AG04450 (cell line): ENCODE results near the gene NCDN. TPM values are rescaled to one million over a fixed set of nuclear protein-coding genes. Genes with fewer than 3 reads are reported as not detected.

Experiments used
- CTCF ChIA-PET: fragments of 300-600, 350-600 bp; formaldehyde crosslinking; extraction: SDS; loops from one replicate; lab custom pipeline; 2022; ENCODE audit warnings: antibody characterized with exemption, inconsistent platforms; lab: Charles Lee
- POLR2A ChIA-PET: fragments of 350-600 bp; formaldehyde crosslinking; extraction: SDS; loops from one replicate; lab custom pipeline; 2021; ENCODE audit warnings: antibody characterized with exemption, inconsistent platforms; lab: Yijun Ruan, JAX
- DNase-seq: peaks from one replicate; pipeline ENCODE4 v3.0.0-alpha.2; 2011; ENCODE audit warnings: low read depth, low spot score
- H3K27ac ChIP-seq: one replicate; pipeline ENCODE4 v1.5.1; 2012; ENCODE audit warnings: low read depth, low read length, control low read depth
- H3K27me3 ChIP-seq: one replicate; pipeline ENCODE4 v1.6.0; 2012; ENCODE audit warnings: low read length; ENCODE audit not compliant: control insufficient read depth, insufficient read depth
- H3K4me3 ChIP-seq: 2 replicates; pipeline ENCODE4 v1.5.1; 2011; ENCODE audit warnings: mild to moderate bottlenecking, low read depth, low read length, control low read depth
- H3K9me3 ChIP-seq: 2 replicates; pipeline ENCODE4 v1.5.1; 2012; ENCODE audit warnings: low read length; ENCODE audit not compliant: control insufficient read depth, insufficient read depth
- polyA plus RNA-seq: library from polyadenylated mRNA; depleted of rRNA; stranded (reverse); fragments of >200 nt; gene quantifications from 2 replicates; pipeline ENCODE4 v1.2.3, GENCODE V29; 2011
- TF ChIP-seq, protein P1 (sequence below): IDR thresholded peaks from 2 replicates; pipeline ENCODE4 v1.5.1; 2011; ENCODE audit warnings: low read depth, low read length, control low read depth, inconsistent platforms

The NCDN gene
- polyA plus RNA-seq, 1 experiment = 16.7 TPM

GRCh38 chr1:35572296-35572695 is 14.7 kb downstream of the NCDN start:
- TF ChIP-seq, protein P1, sequence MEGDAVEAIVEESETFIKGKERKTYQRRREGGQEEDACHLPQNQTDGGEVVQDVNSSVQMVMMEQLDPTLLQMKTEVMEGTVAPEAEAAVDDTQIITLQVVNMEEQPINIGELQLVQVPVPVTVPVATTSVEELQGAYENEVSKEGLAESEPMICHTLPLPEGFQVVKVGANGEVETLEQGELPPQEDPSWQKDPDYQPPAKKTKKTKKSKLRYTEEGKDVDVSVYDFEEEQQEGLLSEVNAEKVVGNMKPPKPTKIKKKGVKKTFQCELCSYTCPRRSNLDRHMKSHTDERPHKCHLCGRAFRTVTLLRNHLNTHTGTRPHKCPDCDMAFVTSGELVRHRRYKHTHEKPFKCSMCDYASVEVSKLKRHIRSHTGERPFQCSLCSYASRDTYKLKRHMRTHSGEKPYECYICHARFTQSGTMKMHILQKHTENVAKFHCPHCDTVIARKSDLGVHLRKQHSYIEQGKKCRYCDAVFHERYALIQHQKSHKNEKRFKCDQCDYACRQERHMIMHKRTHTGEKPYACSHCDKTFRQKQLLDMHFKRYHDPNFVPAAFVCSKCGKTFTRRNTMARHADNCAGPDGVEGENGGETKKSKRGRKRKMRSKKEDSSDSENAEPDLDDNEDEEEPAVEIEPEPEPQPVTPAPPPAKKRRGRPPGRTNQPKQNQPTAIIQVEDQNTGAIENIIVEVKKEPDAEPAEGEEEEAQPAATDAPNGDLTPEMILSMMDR = no peak
- POLR2A ChIA-PET = no interaction called here
- CTCF ChIA-PET = interaction anchor here (1.0 to 4.8 kb wide), 7 partner anchors 8 to 197 kb away, joined by 3 to 109 read pairs (median 9); partner anchors contain the start of gene CLSPN
- peaks cover 49% of the 10 kb centered on the region for H3K27me3 ChIP-seq
- no peak overlapping the region for H3K4me3 ChIP-seq
- H3K9me3 ChIP-seq = peaks cover 4% of the 10 kb centered on the region; the same call in 1 of the 2 replicates
- no peak overlapping the region for H3K27ac ChIP-seq
- no peak for DNase-seq

GRCh38 chr1:35573198-35574124 is 15.9 kb downstream of the NCDN start, which contains the start of gene TFAP2E:
Gene TFAP2E (plus strand): TSS chr1:35573314. CDS start chr1:35573578, 264 bp downstream.
- no peak for DNase-seq
- H3K4me3 ChIP-seq = peak within 1 kb of the TSS; percentile 60
- H3K27ac ChIP-seq = no peak within 1 kb of the TSS
- peaks cover 5% of the 10 kb centered on the region; the same call in 1 of the 2 replicates for H3K9me3 ChIP-seq
- CTCF ChIA-PET = interaction anchor here (0.6 to 4.8 kb wide), 9 partner anchors 9 to 199 kb away, joined by 3 to 109 read pairs (median 4); partner anchors contain the start of gene CLSPN
- peaks cover 55% of the 10 kb centered on the region for H3K27me3 ChIP-seq
- TF ChIP-seq, protein P1 = no peak
- POLR2A ChIA-PET = interaction anchor here (0.9 to 1.2 kb wide), 3 partner anchors 16 to 196 kb away, joined by 3 to 9 read pairs (median 3); partner anchors contain the start of genes CLSPN and NCDN

DNA sequence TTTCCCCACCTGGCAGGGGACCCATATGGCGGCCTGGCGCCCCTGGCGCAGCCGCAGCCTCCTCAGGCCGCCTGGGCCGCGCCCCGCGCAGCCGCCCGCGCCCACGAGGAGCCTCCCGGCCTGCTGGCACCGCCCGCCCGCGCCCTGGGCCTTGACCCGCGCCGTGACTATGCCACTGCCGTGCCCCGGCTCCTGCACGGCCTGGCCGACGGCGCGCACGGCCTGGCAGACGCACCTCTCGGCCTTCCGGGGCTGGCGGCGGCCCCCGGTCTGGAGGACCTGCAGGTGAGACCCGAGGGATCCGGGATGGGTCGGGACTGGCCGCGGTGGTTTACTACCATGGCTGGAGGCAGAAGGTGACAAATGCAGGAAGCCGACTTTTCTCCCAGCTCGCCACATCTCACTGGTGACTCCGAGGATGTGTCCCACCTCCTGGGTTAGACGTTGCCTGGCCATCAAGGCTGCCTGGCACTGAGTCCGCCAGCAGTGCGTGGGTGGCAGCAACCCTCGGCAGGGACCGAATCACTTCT is 16.6 kb downstream of the NCDN start:
- POLR2A ChIA-PET = no interaction called here
- CTCF ChIA-PET = interaction anchor here (4.8 kb wide), 1 partner anchor 153 kb away, joined by 109 read pairs; no protein-coding TSS in a partner anchor
- H3K27ac ChIP-seq = no peak overlapping the region
- peaks cover 5% of the 10 kb centered on the region; the same call in 1 of the 2 replicates for H3K9me3 ChIP-seq
- peaks cover 55% of the 10 kb centered on the region for H3K27me3 ChIP-seq
- H3K4me3 ChIP-seq = no peak overlapping the region
- TF ChIP-seq, protein P1 = no peak
- no peak for DNase-seq

- TF ChIP-seq, protein P1 = no peak
- Histone ChIP-seq H3K27ac (no peak overlapping the region), H3K27me3 (peaks cover 55% of the 10 kb centered on the region), H3K4me3 (no peak overlapping the region), H3K9me3 (peaks cover 5% of the 10 kb centered on the region; the same call in 1 of the 2 replicates)
- DNase-seq = no peak
- ChIA-PET POLR2A (interaction anchor here (0.6 kb wide), 1 partner anchor 10 kb away, joined by 3 read pairs; no protein-coding TSS in a partner anchor), CTCF (interaction anchor here (0.7 kb wide), 1 partner anchor 10 kb away, joined by 3 read pairs; no protein-coding TSS in a partner anchor)
Observed at GRCh38 chr1:35574655-35575415, 17.2 kb downstream of the NCDN start.
